SU-DHL-6 (cell line): ENCODE results near the gene BAHCC1.

ENCODE experiments used
- EZH2phosphoT487 ChIP-seq: fragments of 200-600 bp; sonication (generic), shearing (Covaris generic); conservative IDR thresholded peaks from 2 replicates; pipeline ENCODE4 v1.6.1; 2018; ENCODE audit warnings: mild to moderate bottlenecking, antibody characterized with exemption, low read length, moderate library complexity, mixed read lengths
- TF ChIP-seq, protein P1 (sequence below): fragments of 200-600 bp; sonication (generic); IDR thresholded peaks from one replicate; pipeline ENCODE4 v1.5.1; 2017; ENCODE audit warnings: antibody characterized with exemption, mild to moderate bottlenecking, low read length, moderate library complexity; ENCODE audit not compliant: insufficient read depth, poor library complexity, severe bottlenecking

DNA sequence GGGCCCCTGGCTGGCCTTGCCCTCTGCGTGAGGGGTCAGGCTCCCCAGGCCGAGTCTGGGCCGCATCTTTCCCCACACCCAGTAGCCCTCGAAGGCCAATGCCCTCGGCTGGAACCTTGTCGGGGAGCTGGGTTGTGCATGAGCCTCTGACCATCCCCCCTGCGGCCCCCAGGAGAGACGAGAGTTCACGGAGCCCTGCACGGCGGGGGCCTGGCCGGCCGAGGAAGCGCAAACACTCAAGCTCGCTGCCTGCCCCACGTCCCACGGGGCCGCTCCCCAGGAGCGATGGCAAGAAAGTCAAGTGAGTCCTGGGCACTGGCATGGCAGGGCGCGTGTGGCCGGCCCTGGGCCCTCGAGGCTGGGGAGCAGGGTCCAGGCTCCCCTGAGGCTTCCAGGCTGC lies 57.3 kb downstream of the BAHCC1 start:
- TF ChIP-seq, protein P1, sequence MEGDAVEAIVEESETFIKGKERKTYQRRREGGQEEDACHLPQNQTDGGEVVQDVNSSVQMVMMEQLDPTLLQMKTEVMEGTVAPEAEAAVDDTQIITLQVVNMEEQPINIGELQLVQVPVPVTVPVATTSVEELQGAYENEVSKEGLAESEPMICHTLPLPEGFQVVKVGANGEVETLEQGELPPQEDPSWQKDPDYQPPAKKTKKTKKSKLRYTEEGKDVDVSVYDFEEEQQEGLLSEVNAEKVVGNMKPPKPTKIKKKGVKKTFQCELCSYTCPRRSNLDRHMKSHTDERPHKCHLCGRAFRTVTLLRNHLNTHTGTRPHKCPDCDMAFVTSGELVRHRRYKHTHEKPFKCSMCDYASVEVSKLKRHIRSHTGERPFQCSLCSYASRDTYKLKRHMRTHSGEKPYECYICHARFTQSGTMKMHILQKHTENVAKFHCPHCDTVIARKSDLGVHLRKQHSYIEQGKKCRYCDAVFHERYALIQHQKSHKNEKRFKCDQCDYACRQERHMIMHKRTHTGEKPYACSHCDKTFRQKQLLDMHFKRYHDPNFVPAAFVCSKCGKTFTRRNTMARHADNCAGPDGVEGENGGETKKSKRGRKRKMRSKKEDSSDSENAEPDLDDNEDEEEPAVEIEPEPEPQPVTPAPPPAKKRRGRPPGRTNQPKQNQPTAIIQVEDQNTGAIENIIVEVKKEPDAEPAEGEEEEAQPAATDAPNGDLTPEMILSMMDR: no peak
- no peak for TF ChIP-seq EZH2phosphoT487
